ENCODE measurements around the gene TRERF1. TPM values are rescaled to one million over a fixed set of nuclear protein-coding genes. Genes with fewer than 3 reads are reported as not detected.

Gene TRERF1
- total RNA-seq, 1 donor from 2014 or later = 8.3 TPM

- Mint-ChIP-seq H3K27me3 (ENCODE audit: insufficient read depth, low read depth) (peaks cover 3% of the 10 kb centered on the region), H3K9me3 (peaks cover 5% of the 10 kb centered on the region), H3K27ac (no peak overlapping the region), H3K4me1 (peaks cover 23% of the 10 kb centered on the region), H3K4me3 (no peak overlapping the region), H3K36me3 (peaks cover 5% of the 10 kb centered on the region)
- no peak overlapping the region for H2AFZ ChIP-seq (replicated peaks)
- TF ChIP-seq, protein P1, sequence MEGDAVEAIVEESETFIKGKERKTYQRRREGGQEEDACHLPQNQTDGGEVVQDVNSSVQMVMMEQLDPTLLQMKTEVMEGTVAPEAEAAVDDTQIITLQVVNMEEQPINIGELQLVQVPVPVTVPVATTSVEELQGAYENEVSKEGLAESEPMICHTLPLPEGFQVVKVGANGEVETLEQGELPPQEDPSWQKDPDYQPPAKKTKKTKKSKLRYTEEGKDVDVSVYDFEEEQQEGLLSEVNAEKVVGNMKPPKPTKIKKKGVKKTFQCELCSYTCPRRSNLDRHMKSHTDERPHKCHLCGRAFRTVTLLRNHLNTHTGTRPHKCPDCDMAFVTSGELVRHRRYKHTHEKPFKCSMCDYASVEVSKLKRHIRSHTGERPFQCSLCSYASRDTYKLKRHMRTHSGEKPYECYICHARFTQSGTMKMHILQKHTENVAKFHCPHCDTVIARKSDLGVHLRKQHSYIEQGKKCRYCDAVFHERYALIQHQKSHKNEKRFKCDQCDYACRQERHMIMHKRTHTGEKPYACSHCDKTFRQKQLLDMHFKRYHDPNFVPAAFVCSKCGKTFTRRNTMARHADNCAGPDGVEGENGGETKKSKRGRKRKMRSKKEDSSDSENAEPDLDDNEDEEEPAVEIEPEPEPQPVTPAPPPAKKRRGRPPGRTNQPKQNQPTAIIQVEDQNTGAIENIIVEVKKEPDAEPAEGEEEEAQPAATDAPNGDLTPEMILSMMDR (IDR thresholded peaks at IDR 0.05) = no peak
- TF ChIP-seq EZH2 (IDR thresholded peaks at IDR 0.05) (no peak), EZH2phosphoT487 (IDR thresholded peaks at IDR 0.05) (no peak)
- H3K9me3 ChIP-seq (ENCODE audit: low read depth) = no peaks in the 10 kb centered on the region
- no peak overlapping the region for H3K4me3 ChIP-seq
- no peaks in the 10 kb centered on the region for H3K36me3 ChIP-seq
- peaks cover 74% of the 10 kb centered on the region for H4K20me1 ChIP-seq (ENCODE audit: low read depth)
- H3K27me3 ChIP-seq = no peaks in the 10 kb centered on the region
- peaks cover 23% of the 10 kb centered on the region for H3K4me1 ChIP-seq
- H3K9ac ChIP-seq = no peak overlapping the region
- peak overlapping the region; percentile 6 for H3K4me2 ChIP-seq
- DNase-seq (ENCODE audit: low spot score) = no peak
- H3K79me2 ChIP-seq (ENCODE audit: low read depth) = peaks cover 92% of the 10 kb centered on the region
- peaks cover 24% of the 10 kb centered on the region for H3F3A ChIP-seq (ENCODE audit: low read depth)
- no peak overlapping the region for H3K27ac ChIP-seq
Measured at GRCh38 chr6:42420741-42421140, 31.0 kb downstream of the TRERF1 start.

DNA sequence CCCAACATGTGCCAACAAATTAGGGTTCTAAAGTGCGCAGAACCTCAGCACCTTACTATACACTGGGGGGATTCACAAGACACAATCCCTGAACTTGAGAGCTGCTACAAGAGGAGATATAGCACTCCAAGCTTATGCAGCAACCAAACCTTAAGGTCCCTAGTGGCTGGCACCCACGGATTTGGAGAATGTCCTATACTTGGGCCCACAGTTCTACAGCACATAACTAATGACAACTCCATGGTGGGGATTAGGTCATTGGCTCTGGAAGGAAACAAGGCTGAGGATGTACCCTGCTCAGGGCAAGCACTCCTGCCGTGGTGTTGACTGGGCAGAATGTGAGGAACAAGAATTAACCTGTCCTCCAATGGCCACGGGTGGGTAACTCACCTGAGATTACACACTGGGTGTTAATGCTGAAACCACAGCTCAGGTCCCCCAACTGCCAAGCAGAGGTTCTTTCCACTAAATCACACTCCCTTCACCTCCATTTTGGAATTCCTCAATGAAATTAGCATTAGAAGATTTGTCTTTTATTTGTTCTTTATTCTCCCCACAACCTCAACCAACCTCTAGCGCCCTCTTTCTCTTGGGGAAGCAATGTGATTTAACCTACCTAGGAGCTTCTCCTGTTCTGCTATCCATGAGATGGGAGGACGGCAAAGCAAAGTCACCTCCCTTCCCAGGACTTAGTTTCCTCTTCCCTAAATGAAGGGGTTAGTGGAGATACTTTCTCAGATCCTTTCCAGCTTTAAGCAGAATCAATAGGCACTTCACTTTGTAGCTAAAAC, 32.0 kb downstream of the TRERF1 start:
- Mint-ChIP-seq H3K27ac (no peak overlapping the region), H3K27me3 (ENCODE audit: insufficient read depth, low read depth) (peaks cover 2% of the 10 kb centered on the region), H3K36me3 (peaks cover 5% of the 10 kb centered on the region), H3K4me1 (peaks cover 22% of the 10 kb centered on the region), H3K4me3 (no peak overlapping the region), H3K9me3 (peaks cover 5% of the 10 kb centered on the region)
- H3K27ac ChIP-seq = no peak overlapping the region
- H3F3A ChIP-seq (ENCODE audit: low read depth) = peaks cover 24% of the 10 kb centered on the region
- peak overlapping the region; percentile 6 for H3K4me2 ChIP-seq
- peaks cover 23% of the 10 kb centered on the region for H3K4me1 ChIP-seq
- no peak overlapping the region for H2AFZ ChIP-seq (replicated peaks)
- no peak overlapping the region for H3K4me3 ChIP-seq
- peaks cover 94% of the 10 kb centered on the region for H3K79me2 ChIP-seq (ENCODE audit: low read depth)
- TF ChIP-seq, protein P1 (IDR thresholded peaks at IDR 0.05) = peak; percentile 13
- TF ChIP-seq EZH2phosphoT487 (IDR thresholded peaks at IDR 0.05) (no peak), EZH2 (IDR thresholded peaks at IDR 0.05) (no peak)
- no peaks in the 10 kb centered on the region for H3K36me3 ChIP-seq
- H4K20me1 ChIP-seq (ENCODE audit: low read depth) = peaks cover 72% of the 10 kb centered on the region
- no peak for DNase-seq (ENCODE audit: low spot score)
- no peaks in the 10 kb centered on the region for H3K9me3 ChIP-seq (ENCODE audit: low read depth)
- no peak overlapping the region for H3K9ac ChIP-seq
- H3K27me3 ChIP-seq = no peaks in the 10 kb centered on the region

DNA sequence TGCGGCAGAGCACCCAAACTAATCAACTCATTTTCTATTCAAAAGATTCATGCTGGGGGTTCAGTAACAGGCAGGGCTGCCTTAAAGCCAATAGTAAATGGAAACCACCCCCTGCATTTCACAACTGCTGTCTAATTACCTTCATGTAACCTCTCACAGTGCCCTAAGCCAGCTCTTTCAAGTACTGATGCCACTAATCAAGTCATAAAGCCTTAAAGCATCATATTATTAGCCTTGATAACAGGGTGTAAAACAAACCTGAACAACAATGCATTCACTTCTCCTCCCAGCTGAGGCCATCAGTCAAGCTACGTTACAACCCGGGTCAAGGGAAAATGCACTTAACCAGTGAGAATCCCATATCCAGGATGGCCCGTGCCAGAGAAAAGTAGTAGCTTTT, 33.0 kb downstream of the TRERF1 start:
- peaks cover 23% of the 10 kb centered on the region for H3K4me1 ChIP-seq

More for the DNA sequence above, 33.0 kb downstream of the TRERF1 start:
- Histone ChIP-seq H3K4me3 (no peak overlapping the region), H3K27me3 (no peaks in the 10 kb centered on the region), H3K79me2 (ENCODE audit: low read depth) (peaks cover 94% of the 10 kb centered on the region), H3K9ac (no peak overlapping the region), H3K27ac (peak overlapping the region; percentile 21), H3K4me2 (peak overlapping the region; percentile 49), H3F3A (ENCODE audit: low read depth) (peaks cover 24% of the 10 kb centered on the region), H3K9me3 (ENCODE audit: low read depth) (no peaks in the 10 kb centered on the region), H3K36me3 (no peaks in the 10 kb centered on the region), H4K20me1 (ENCODE audit: low read depth) (peaks cover 63% of the 10 kb centered on the region), H2AFZ (replicated peaks) (no peak overlapping the region)
- no peak overlapping the region for H3K27ac Mint-ChIP-seq
- no peak overlapping the region for H3K4me3 Mint-ChIP-seq
- H3K36me3 Mint-ChIP-seq = peaks cover 5% of the 10 kb centered on the region
- H3K4me1 Mint-ChIP-seq = peaks cover 22% of the 10 kb centered on the region
- no peak for DNase-seq (ENCODE audit: low spot score)
- peaks cover 5% of the 10 kb centered on the region for H3K9me3 Mint-ChIP-seq
- TF ChIP-seq EZH2phosphoT487 (IDR thresholded peaks at IDR 0.05) = no peak
- TF ChIP-seq, protein P1 (IDR thresholded peaks at IDR 0.05) = no peak
- no peak for TF ChIP-seq EZH2 (IDR thresholded peaks at IDR 0.05)
- peaks cover 2% of the 10 kb centered on the region for H3K27me3 Mint-ChIP-seq (ENCODE audit: insufficient read depth, low read depth)
